Endodermal cell (in vitro differentiated cells): ENCODE results near the gene HTN3. TPM values are rescaled to one million over a fixed set of nuclear protein-coding genes. Genes with fewer than 3 reads are reported as not detected.
"Not testable (repeated sequence)": the region's sequence is repeated elsewhere in the genome, so short reads cannot be mapped to it uniquely, and the experiment has no call there.

Experiments used
- DNase-seq: peaks from one replicate; pipeline ENCODE4 v3.0.0-alpha.2; 2017
- H3K27ac ChIP-seq: 2 replicates; pipeline ENCODE4 v1.5.1; 2013; ENCODE audit warnings: mild to moderate bottlenecking, low read depth, low read length, moderate library complexity
- H3K27me3 ChIP-seq: 2 replicates; pipeline ENCODE4 v1.6.1; 2013; ENCODE audit warnings: mild to moderate bottlenecking, low read length, moderate library complexity; ENCODE audit not compliant: insufficient read depth, control insufficient read depth, poor library complexity, severe bottlenecking
- H3K36me3 ChIP-seq: 2 replicates; pipeline ENCODE4 v1.7.0; 2013; ENCODE audit warnings: mild to moderate bottlenecking, low read length, moderate library complexity; ENCODE audit not compliant: control insufficient read depth, insufficient read depth
- H3K4me1 ChIP-seq: one replicate; pipeline ENCODE4 v1.7.0; 2013; ENCODE audit warnings: low read length; ENCODE audit not compliant: control insufficient read depth, insufficient read depth
- H3K4me3 ChIP-seq: 2 replicates; pipeline ENCODE4 v1.5.1; 2013; ENCODE audit warnings: mild to moderate bottlenecking, low read length, moderate library complexity
- H3K9ac ChIP-seq: 2 replicates; pipeline ENCODE4 v1.6.1; 2013; ENCODE audit warnings: mild to moderate bottlenecking, low read length, moderate library complexity; ENCODE audit not compliant: poor library complexity, severe bottlenecking; ENCODE audit errors: extremely low read depth
- H3K9me3 ChIP-seq: 2 replicates; pipeline ENCODE4 v1.6.1; 2013; ENCODE audit warnings: mild to moderate bottlenecking, low read length, moderate library complexity; ENCODE audit not compliant: control insufficient read depth
- H3K27ac Mint-ChIP-seq: 2 replicates; pipeline ENCODE4 v1.8.0; 2020; ENCODE audit warnings: mixed read lengths
- H3K27me3 Mint-ChIP-seq: 2 replicates; pipeline ENCODE4 v1.8.0; 2021; ENCODE audit warnings: mild to moderate bottlenecking, mixed read lengths; ENCODE audit not compliant: insufficient read depth
- H3K36me3 Mint-ChIP-seq: 2 replicates; pipeline ENCODE4 v1.8.0; 2020; ENCODE audit warnings: low read depth, mixed read lengths
- H3K4me1 Mint-ChIP-seq: 2 replicates; pipeline ENCODE4 v1.8.0; 2020; ENCODE audit warnings: mixed read lengths
- H3K4me3 Mint-ChIP-seq: 2 replicates; pipeline ENCODE4 v1.8.0; 2020; ENCODE audit warnings: mild to moderate bottlenecking, moderate library complexity, mixed read lengths
- H3K9me3 Mint-ChIP-seq: 2 replicates; pipeline ENCODE4 v1.8.0; 2020; ENCODE audit warnings: mild to moderate bottlenecking, mixed read lengths
- CTCF ChIP-seq: fragments of 200-600 bp; sonication (generic); conservative IDR thresholded peaks from 2 replicates; pipeline ENCODE4 v1.5.0; 2021; ENCODE audit warnings: antibody characterized with exemption, mild to moderate bottlenecking
- WGBS, 2 experiments: methylation state at CpG; one replicate each; pipeline versions ENCODE4 v1.1.5 to v1.1.7; 2013; ENCODE audit warnings: missing lambda C conversion rate in 2 of 2, mixed read lengths in 1 of 2; ENCODE audit not compliant: insufficient coverage in 1 of 2, insufficient read length in 1 of 2; 5-methylcytosine and 5-hydroxymethylcytosine counted together
- total RNA-seq, 2 donors: library from RNA; stranded (reverse); fragmentation: NEBNext Ultra II Directional in 1 of 2; extraction: Animal tissue kit (Norgen Biotek cat#: 25700) in 1 of 2; gene quantifications; 2 replicates in 1 of 2; 3 replicates in 1 of 2; pipeline ENCODE4 v1.2.1, GENCODE V29; 2021

HTN3 gene
- total RNA-seq, 2 donors from 2014 or later = not detected

- no peaks in the 10 kb centered on the region for H3K4me1 Mint-ChIP-seq
- H3K9me3 ChIP-seq = no peaks in the 10 kb centered on the region
- H3K36me3 ChIP-seq = no peaks in the 10 kb centered on the region
- H3K9me3 Mint-ChIP-seq = peaks cover 27% of the 10 kb centered on the region
- H3K36me3 Mint-ChIP-seq = no peaks in the 10 kb centered on the region
- no peak overlapping the region for H3K9ac ChIP-seq
- no peaks in the 10 kb centered on the region for H3K27me3 ChIP-seq
- no peaks in the 10 kb centered on the region for H3K27me3 Mint-ChIP-seq
- no peak overlapping the region for H3K4me3 ChIP-seq
- no peak overlapping the region for H3K27ac ChIP-seq
- WGBS, 2 experiments = 92 to 93% methylated on average over 4 to 7 of the region's 7 CpGs
- H3K4me1 ChIP-seq = no peaks in the 10 kb centered on the region
- H3K4me3 Mint-ChIP-seq = no peak overlapping the region
- no peak for DNase-seq
- no peak for TF ChIP-seq CTCF
- H3K27ac Mint-ChIP-seq = no peak overlapping the region
Observed at GRCh38 chr4:70041652-70042286, 13.5 kb downstream of the HTN3 start.

GRCh38 chr4:70050138-70050537 is 21.9 kb downstream of the HTN3 start, which contains the start of gene HTN1:
Gene HTN1, plus strand, starts transcription at chr4:70050438. Its CDS starts 2,639 bp downstream, at chr4:70053077.
- not testable (repeated sequence) for H3K27me3 ChIP-seq, DNase-seq, H3K36me3 Mint-ChIP-seq, H3K4me1 Mint-ChIP-seq, H3K27ac ChIP-seq, H3K4me3 Mint-ChIP-seq, H3K9me3 Mint-ChIP-seq, H3K36me3 ChIP-seq, H3K4me1 ChIP-seq, H3K27ac Mint-ChIP-seq, H3K4me3 ChIP-seq, H3K9me3 ChIP-seq, H3K27me3 Mint-ChIP-seq, H3K9ac ChIP-seq
- 85% methylated on average over 4 of the region's 6 CpGs; no CpG with 5 or more reads in 1 of the 2 experiments for WGBS, 2 experiments

- not testable (repeated sequence) for H3K36me3 Mint-ChIP-seq, H3K4me3 Mint-ChIP-seq, H3K4me1 Mint-ChIP-seq, H3K36me3 ChIP-seq, H3K4me1 ChIP-seq, H3K9me3 Mint-ChIP-seq, H3K4me3 ChIP-seq, H3K9me3 ChIP-seq, DNase-seq, H3K27me3 ChIP-seq, H3K27ac Mint-ChIP-seq, H3K27ac ChIP-seq, H3K27me3 Mint-ChIP-seq, H3K9ac ChIP-seq
- WGBS, 2 experiments = 75% methylated on average over 1 of the region's 1 CpG; no CpG with 5 or more reads in 1 of the 2 experiments
Observed at GRCh38 chr4:70056534-70056933, 28.3 kb downstream of the HTN3 start.

- H3K27me3 Mint-ChIP-seq = no peaks in the 10 kb centered on the region
- Histone ChIP-seq H3K36me3 (no peaks in the 10 kb centered on the region), H3K9me3 (no peaks in the 10 kb centered on the region), H3K9ac (no peak overlapping the region), H3K4me3 (no peak overlapping the region), H3K27ac (no peak overlapping the region), H3K4me1 (no peaks in the 10 kb centered on the region), H3K27me3 (no peaks in the 10 kb centered on the region)
- H3K4me1 Mint-ChIP-seq = no peaks in the 10 kb centered on the region
- WGBS, 2 experiments = no CpG with 5 or more reads among the region's 1 CpG
- no peaks in the 10 kb centered on the region for H3K36me3 Mint-ChIP-seq
- H3K9me3 Mint-ChIP-seq = peaks cover 9% of the 10 kb centered on the region
- no peak overlapping the region for H3K4me3 Mint-ChIP-seq
- no peak overlapping the region for H3K27ac Mint-ChIP-seq
- no peak for DNase-seq
- no peak for TF ChIP-seq CTCF
Observed at GRCh38 chr4:70057651-70058050, 29.4 kb downstream of the HTN3 start.
